Activated B cell treated with CpG ODN at 0.5 μM for 24 hours (primary cell): ENCODE data around the gene NMNAT2. TPM values are rescaled to one million over a fixed set of nuclear protein-coding genes. Genes with fewer than 3 reads are reported as not detected.
A peak's percentile ranks its signal among the peaks of the same experiment; 100 is the strongest.

Experiments
- ATAC-seq: fragments of 200-7000 bp; cut with Tn5 transposase; one replicate; pipeline ENCODE4 v1.10.0; 2021; ENCODE audit warnings: low read depth, mild to moderate bottlenecking, moderate library complexity
- CTCF ChIA-PET: fragments of 350-600 bp; sonication (Branson Sonifier 250); formaldehyde crosslinking; loops from one replicate; lab custom pipeline; 2021; ENCODE audit warnings: antibody characterized with exemption; lab: Charles Lee
- POLR2A ChIA-PET: fragments of 350-600 bp; sonication (Branson Sonifier 250); formaldehyde crosslinking; loops from one replicate; lab custom pipeline; 2021; ENCODE audit warnings: antibody characterized with exemption; lab: Charles Lee
- DNase-seq: peaks from one replicate; pipeline ENCODE4 v3.0.0; 2022
- H3K27ac Mint-ChIP-seq: one replicate; pipeline ENCODE4 v1.8.0; 2020; ENCODE audit warnings: mixed read lengths
- H3K27me3 Mint-ChIP-seq: one replicate; pipeline ENCODE4 v1.8.0; 2021; ENCODE audit warnings: mixed read lengths
- H3K36me3 Mint-ChIP-seq: one replicate; pipeline ENCODE4 v1.8.0; 2021; ENCODE audit warnings: low read depth, mixed read lengths
- H3K4me1 Mint-ChIP-seq: one replicate; pipeline ENCODE4 v1.8.0; 2021; ENCODE audit warnings: mixed read lengths
- H3K4me3 Mint-ChIP-seq: one replicate; pipeline ENCODE4 v1.8.0; 2020; ENCODE audit warnings: mild to moderate bottlenecking, mixed read lengths
- H3K9me3 Mint-ChIP-seq: one replicate; pipeline ENCODE4 v1.8.0; 2020; ENCODE audit warnings: mixed read lengths
- intact Hi-C: fragments of 100-400 bp; cut with micrococcal nuclease; formaldehyde crosslinking; loops from one replicate; pipeline ENCODE4 v1.15.1; 2024
- total RNA-seq: library from RNA; stranded (reverse); gene quantifications from 2 replicates; pipeline ENCODE4 v1.2.3, GENCODE V29; 2022
- TF ChIP-seq, protein P1 (sequence below): fragments of 200-600 bp; IDR thresholded peaks from one replicate; pipeline ENCODE4 v1.8.0; 2022; ENCODE audit warnings: antibody characterized with exemption, mild to moderate bottlenecking

The NMNAT2 gene
- total RNA-seq, 1 donor from 2014 or later: not detected

DNA sequence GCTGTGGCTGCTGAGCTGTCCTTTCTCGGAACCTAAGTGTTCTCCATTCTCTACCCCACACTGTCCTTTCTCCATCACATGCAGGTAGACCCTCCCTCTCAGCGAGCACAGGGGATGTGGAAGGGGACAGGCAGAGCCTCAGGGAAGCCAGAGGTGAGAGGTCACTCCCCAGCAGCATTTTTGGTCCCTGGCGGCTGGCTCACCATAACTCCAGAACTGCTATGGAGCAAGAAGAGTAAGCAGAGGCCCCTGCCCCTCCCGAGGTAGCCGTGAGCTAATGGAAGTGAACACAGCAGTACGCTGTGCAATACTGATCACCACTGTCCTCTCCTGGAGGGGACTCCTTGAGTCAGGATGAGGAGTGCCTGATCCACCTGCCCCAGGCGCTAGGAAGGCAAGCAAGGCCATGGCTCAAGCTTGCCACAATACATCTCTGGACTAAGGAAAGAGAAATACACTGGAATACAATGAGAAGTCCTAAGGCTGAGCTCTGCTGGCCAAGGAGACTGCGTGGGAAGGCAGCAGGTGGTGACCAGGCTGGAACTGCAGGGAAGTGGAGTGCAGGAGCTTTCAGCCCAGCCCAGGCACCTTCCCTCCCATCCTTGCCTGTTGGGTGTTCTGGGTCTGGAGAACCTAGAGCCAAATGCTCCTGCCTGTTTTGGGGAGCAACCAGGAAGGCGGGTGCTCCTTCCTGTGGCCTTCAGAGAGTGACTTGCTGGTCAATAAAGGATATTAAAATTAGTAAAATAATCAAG, 135.9 kb downstream of the NMNAT2 start:
- TF ChIP-seq, protein P1, sequence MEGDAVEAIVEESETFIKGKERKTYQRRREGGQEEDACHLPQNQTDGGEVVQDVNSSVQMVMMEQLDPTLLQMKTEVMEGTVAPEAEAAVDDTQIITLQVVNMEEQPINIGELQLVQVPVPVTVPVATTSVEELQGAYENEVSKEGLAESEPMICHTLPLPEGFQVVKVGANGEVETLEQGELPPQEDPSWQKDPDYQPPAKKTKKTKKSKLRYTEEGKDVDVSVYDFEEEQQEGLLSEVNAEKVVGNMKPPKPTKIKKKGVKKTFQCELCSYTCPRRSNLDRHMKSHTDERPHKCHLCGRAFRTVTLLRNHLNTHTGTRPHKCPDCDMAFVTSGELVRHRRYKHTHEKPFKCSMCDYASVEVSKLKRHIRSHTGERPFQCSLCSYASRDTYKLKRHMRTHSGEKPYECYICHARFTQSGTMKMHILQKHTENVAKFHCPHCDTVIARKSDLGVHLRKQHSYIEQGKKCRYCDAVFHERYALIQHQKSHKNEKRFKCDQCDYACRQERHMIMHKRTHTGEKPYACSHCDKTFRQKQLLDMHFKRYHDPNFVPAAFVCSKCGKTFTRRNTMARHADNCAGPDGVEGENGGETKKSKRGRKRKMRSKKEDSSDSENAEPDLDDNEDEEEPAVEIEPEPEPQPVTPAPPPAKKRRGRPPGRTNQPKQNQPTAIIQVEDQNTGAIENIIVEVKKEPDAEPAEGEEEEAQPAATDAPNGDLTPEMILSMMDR: no peak
- ChIA-PET CTCF (interaction anchor here (0.9 to 3.8 kb wide), 6 partner anchors 23 to 403 kb away, joined by 3 to 18 read pairs (median 4); no protein-coding TSS in a partner anchor), POLR2A (no interaction called here)
- Mint-ChIP-seq H3K4me1 (no peaks in the 10 kb centered on the region), H3K27me3 (peaks cover 17% of the 10 kb centered on the region), H3K27ac (no peak overlapping the region), H3K4me3 (no peak overlapping the region), H3K9me3 (no peaks in the 10 kb centered on the region), H3K36me3 (no peaks in the 10 kb centered on the region)
- ATAC-seq (no peak), DNase-seq (no peak)
- intact Hi-C loops: no loop called here

DNA sequence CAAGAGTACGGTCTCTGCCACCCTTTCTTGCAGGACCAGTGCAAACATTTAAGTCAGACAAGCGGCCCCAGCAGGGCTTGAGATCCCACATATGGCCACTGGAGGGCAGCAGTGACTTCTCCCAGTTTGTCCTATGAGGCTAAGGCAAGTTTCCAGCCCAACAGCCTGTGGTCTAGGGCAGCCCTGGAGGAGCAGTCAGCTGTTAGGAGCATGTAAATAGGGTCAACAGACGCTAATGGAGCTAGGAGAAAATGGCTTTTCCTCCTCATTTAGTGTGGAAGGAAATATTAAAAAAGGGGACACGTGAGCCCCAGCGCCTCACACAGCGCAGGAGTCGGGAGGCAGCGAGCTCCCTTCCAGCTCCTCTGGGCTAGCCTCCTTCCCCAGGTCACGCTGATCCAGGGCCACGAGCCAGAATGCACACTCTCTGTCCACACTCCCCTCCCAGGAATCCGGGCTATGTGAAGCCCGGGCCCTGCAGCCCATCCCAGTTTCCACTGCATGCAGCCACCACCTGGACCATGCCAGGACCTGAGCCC, 136.6 kb downstream of the NMNAT2 start:
- intact Hi-C loops: loop anchor here (1.0 kb wide), 4 partner anchors 262 to 635 kb away; no protein-coding TSS in a partner anchor
- ChIA-PET POLR2A (no interaction called here), CTCF (interaction anchor here (0.9 to 3.8 kb wide), 5 partner anchors 25 to 403 kb away, joined by 3 to 18 read pairs (median 3); no protein-coding TSS in a partner anchor)
- ATAC-seq: peak; percentile 67
- H3K9me3 Mint-ChIP-seq: no peaks in the 10 kb centered on the region
- H3K4me3 Mint-ChIP-seq: no peak overlapping the region
- TF ChIP-seq, protein P1: peak; percentile 63
- no peak overlapping the region for H3K27ac Mint-ChIP-seq
- H3K27me3 Mint-ChIP-seq: peaks cover 17% of the 10 kb centered on the region
- no peaks in the 10 kb centered on the region for H3K4me1 Mint-ChIP-seq
- peak; percentile 57 for DNase-seq
- no peaks in the 10 kb centered on the region for H3K36me3 Mint-ChIP-seq

DNA sequence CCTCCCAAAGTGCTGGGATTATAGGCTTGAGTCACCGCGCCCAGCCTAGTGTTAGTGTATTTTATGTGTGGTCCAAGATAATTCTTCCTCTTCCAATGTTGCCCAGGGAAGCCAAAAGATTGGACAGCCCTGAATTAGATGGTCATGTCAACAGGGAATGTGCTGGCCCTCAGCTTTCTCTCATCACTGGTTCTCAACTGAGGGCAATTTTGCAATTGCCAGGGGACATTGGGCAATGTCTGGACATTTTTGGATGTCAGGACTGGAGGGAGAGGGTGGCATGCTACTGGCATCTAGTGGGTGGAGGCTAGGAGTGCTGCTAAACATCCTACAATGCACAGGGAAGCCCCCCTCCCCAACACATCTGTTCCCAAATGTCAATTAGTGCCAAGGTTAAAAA, 137.1 kb downstream of the NMNAT2 start:
- Mint-ChIP-seq H3K9me3 (no peaks in the 10 kb centered on the region), H3K27me3 (peaks cover 14% of the 10 kb centered on the region), H3K4me3 (no peak overlapping the region), H3K4me1 (no peaks in the 10 kb centered on the region), H3K27ac (no peak overlapping the region), H3K36me3 (no peaks in the 10 kb centered on the region)
- no peak for DNase-seq
- intact Hi-C loops: loop anchor here (1.0 kb wide), 4 partner anchors 262 to 635 kb away; no protein-coding TSS in a partner anchor
- POLR2A ChIA-PET: no interaction called here
- no peak for ATAC-seq
- CTCF ChIA-PET: interaction anchor here (1.0 to 3.8 kb wide), 3 partner anchors 319 to 404 kb away, joined by 3 to 18 read pairs (median 9); no protein-coding TSS in a partner anchor
- TF ChIP-seq, protein P1: no peak

DNA sequence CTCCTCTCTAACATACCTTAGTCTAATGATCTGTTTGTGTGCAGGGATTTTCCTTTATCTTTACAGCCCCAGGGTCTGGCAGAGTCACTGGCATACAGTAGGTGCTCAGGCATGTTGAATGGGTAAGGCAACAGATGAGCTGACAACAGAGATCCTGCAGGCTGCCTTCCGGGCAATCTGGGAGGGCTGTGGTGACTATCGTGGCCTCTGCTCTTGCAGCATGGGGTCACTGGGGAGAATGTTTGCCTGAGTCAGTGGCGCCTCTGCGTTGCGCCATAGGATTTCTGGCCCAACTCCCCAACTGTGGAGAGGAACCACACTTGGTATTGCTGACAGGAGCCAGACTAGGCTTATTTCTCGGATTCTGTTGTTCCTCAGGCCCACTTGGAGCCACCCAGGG, 138.3 kb downstream of the NMNAT2 start:
- no peak overlapping the region for H3K27ac Mint-ChIP-seq
- intact Hi-C loops: no loop called here
- POLR2A ChIA-PET: no interaction called here
- TF ChIP-seq, protein P1: no peak
- CTCF ChIA-PET: interaction anchor here (0.9 to 1.9 kb wide), 2 partner anchors 317 to 405 kb away, joined by 4 to 5 read pairs; no protein-coding TSS in a partner anchor
- H3K4me1 Mint-ChIP-seq: no peaks in the 10 kb centered on the region
- no peak for DNase-seq
- H3K36me3 Mint-ChIP-seq: no peaks in the 10 kb centered on the region
- H3K9me3 Mint-ChIP-seq: no peaks in the 10 kb centered on the region
- H3K27me3 Mint-ChIP-seq: peaks cover 11% of the 10 kb centered on the region
- no peak overlapping the region for H3K4me3 Mint-ChIP-seq
- ATAC-seq: no peak
